Right forelimb (tissue), 1 donor: Measurements from ENCODE around the gene SIVA1.

ENCODE experiments used
- DNase-seq: peaks from one replicate; pipeline ENCODE4 v3.0.0-alpha.2; 2018

The SIVA1 gene

GRCh38 chr14:104785708-104786080, 32.7 kb downstream of the SIVA1 start:
- no peak for DNase-seq

- DNase-seq = no peak
Observed at GRCh38 chr14:104786091-104786586, 33.2 kb downstream of the SIVA1 start.

GRCh38 chr14:104786726-104787675, 34.1 kb downstream of the SIVA1 start:
- DNase-seq = no peak

GRCh38 chr14:104787736-104788135, 34.8 kb downstream of the SIVA1 start:
- no peak for DNase-seq

- no peak for DNase-seq
Observed at GRCh38 chr14:104788161-104788818, 35.3 kb downstream of the SIVA1 start.

GRCh38 chr14:104788873-104789663, 36.1 kb downstream of the SIVA1 start:
- DNase-seq = no peak

- no peak for DNase-seq
Observed at GRCh38 chr14:104789752-104790743, 37.1 kb downstream of the SIVA1 start.

- no peak for DNase-seq
Observed at GRCh38 chr14:104791425-104791824, 38.5 kb downstream of the SIVA1 start.

- DNase-seq = no peak
Observed at GRCh38 chr14:104792101-104792884, 39.3 kb downstream of the SIVA1 start.

GRCh38 chr14:104792945-104793702, 40.2 kb downstream of the SIVA1 start:
- no peak for DNase-seq

- DNase-seq = no peak
Observed at GRCh38 chr14:104793703-104793959, 40.7 kb downstream of the SIVA1 start.

GRCh38 chr14:104794099-104794498, 41.2 kb downstream of the SIVA1 start:
- peak; percentile 67 for DNase-seq

- no peak for DNase-seq
Observed at GRCh38 chr14:104794631-104794992, 41.7 kb downstream of the SIVA1 start.

GRCh38 chr14:104794993-104795780, 42.2 kb downstream of the SIVA1 start, which contains the start of gene AKT1:
TSS of gene AKT1 (minus strand) at chr14:104795748. CDS start at chr14:104792643, 3,105 bp downstream.
- DNase-seq = no peak

GRCh38 chr14:104795781-104796686, 43.1 kb downstream of the SIVA1 start:
- peak; percentile 70 for DNase-seq

- no peak for DNase-seq
Observed at GRCh38 chr14:104796687-104797081, 43.7 kb downstream of the SIVA1 start.

- DNase-seq = peak; percentile 68
Observed at GRCh38 chr14:104797115-104798044, 44.4 kb downstream of the SIVA1 start.
